Suppressor macrophage (primary cell): ENCODE results near the gene LDHB.
"Not testable (repeated sequence)": the region's sequence is repeated elsewhere in the genome, so short reads cannot be mapped to it uniquely, and the experiment has no call there.

ENCODE experiments used
- DNase-seq, 4 experiments: peaks; one replicate each; pipeline ENCODE4 v3.0.0-alpha.2; 2020 to 2022

Gene LDHB

DNA sequence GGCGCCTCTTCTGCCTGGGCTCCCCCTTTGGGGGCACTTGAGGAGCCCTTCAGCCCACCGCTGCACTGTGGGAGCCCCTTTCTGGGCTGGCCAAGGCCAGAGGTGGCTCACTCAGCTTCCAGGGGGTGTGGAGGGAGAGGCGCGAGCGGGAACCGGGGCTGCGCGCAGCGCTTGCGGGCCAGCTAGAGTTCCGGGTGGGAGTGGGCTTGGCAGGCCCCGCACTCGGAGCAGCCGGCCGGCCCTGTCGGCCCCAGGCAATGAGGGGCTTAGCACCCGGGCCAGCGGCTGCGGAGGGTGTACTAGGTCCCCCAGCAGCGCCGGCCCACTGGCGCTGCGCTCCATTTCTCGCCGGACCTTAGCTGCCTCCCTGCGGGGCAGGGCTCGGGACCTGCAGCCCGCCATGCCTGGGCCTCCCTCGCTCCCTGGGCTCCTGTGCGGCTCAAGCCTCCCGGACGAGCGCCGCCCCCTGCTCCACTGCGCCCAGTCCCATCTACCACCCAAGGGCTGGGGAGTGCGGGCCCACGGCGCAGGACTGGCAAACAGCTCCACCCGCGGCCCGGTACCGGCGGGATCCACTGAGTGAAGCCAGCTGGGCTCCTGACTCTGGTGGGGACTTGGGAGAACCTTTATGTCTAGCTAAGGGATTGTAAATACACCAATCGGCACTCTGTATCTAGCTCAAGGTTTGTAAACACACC lies 3.9 kb upstream of the LDHB start:
- DNase-seq, result not testable (repeated sequence)

DNA sequence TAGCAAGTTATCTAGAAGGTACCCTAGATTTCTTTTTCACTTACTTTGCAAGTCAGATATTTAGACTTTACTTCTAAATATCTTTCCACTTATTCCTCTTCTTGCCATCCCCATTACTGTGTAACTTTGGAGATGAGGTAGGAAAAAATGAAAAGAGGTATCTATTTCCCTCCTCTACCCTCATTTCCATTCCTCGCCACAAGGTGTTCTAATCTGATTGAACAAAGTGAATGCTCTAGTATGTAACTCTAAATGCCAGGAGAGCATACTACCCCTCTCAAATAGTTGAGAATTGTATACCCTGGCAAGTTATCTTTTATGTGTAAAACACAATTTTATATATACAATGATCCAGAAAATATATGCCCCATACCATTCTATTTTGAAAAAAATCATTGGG lies 1.7 kb upstream of the LDHB start:
- no peak for DNase-seq

DNA sequence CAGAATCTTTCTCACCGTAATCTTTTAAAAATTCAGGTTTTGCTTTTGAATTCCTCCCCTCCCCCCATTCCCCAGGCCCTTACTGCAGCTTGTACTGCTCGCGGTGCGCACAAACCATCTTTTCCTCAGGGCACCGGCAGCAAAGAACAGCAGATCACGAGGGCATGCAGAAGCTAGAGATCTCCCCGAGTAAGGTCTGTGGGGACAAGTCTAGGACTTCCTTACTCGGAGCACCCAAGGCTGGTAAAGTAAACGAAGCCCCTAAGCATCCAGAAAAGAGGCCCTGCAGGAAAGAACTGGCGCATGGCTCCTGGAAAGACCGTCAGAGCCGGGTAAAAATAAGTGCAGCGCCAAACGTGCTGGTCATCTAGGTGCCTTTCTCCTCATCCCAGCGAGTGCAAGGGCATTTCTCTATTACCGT lies 727 bp downstream of the LDHB start:
- peak; percentile 47 to 71 (median 66) for DNase-seq

DNA sequence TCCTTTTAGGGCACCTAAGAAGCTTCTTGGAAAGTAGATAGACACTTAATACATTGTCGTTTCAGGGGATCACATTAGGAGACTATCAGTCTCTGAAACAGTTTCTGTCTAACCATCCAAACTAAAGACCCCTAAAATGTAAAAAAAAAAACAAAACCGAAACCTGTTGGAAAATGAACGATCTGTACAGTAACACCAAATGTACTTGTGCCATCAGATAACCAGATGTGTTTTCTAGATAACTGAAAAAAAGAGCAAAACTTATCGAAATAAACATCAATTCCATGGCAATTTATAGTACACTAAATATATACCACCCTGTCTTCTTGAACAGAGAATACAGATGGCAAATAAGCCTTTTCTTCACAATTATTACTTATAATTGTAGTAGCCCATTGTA lies 2.1 kb downstream of the LDHB start:
- no peak for DNase-seq

DNA sequence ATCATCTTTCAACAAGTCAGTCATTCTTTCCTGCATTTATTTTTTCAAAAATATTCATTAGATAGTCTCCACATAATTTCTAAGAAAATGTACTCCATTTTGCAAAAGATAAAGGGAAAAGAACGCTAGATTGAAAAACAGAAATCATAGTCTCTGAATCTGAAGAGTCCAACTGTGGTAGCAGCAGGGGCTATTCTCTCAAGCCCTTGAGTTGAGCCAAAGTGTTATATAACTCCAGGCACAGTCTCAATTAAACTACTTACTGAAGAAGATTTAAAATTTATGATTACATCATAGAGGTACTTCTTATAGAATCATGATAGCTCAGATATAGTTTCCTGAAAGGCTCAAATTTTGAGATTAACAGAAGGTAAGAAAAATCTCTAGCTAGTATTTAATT lies 5.8 kb downstream of the LDHB start:
- DNase-seq, result no peak

DNA sequence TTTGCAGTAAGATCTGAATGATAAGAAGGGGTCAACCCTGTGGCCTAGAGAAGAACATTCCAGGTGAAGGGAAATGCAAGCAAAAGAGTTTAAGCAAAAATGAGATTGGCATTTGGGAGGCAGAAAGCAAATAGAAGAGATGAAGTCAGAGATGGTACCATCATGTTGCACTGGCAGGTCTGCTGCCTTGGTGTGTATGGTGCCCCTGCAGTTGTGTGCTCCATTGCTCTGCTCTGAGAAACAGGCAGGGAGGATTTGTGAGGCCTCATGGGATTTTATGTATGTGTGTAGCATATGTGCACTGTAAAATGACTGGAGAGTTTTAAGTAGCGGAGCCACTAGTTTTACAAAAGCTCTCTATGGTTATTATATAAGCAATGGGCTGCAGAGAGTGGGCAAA lies 6.6 kb downstream of the LDHB start:
- DNase-seq, result no peak

DNA sequence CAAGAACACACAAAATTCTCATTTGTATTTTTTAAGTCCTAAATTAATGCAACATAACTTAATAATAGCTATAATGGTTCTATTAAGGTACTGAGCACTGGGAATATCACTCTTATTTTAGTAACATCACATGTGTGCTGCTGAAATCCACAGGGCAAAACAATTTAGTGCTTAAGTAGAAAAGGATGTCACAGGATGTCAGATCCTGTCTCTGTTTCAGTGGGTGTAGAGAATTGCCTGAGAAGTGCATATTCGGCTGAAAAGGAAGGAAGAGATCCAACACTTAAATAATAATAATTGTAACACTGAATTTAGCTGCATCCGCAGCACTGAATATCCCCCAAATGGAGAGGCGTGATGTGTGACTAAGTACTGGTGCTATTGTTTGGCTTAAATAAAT lies 8.6 kb downstream of the LDHB start:
- DNase-seq, result no peak

DNA sequence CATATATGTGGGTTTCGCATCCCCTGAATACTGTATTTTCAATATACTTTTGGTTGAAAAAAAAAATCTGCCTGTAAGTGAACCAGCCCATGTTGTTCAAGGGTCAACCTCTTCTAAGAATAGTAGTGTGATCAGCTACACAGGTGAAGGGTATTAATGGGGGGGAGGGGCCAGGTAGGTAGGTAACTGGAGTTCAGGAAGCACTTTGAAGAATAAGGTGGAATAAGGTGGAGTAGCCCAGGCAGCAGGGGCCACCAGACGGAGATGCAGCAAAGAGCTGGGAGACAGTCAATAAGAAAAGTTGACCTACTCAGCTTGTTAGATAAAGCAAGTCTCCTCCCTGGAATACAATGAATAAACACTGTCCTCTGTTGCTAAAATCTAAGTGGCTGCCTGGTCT lies 9.3 kb downstream of the LDHB start:
- no peak for DNase-seq

DNA sequence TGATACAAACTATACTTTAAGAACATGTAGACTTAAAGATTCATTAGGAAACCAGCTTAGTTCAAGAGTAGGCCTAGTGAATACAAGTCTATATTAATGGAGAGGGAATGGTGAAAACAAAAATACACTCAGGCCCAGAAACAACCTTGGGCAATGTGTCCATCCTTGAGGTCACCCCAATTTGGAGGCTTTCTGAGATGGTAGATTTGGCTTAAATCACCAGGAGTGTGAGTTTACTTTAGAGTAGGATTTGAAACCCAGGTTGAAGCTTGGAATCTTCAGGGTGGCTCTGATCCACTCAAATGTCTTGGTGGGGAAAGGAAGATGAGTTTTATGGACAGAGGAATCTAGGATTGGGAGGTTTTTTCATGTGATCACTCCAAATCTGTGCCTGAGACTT lies 10.5 kb downstream of the LDHB start:
- DNase-seq, result no peak

DNA sequence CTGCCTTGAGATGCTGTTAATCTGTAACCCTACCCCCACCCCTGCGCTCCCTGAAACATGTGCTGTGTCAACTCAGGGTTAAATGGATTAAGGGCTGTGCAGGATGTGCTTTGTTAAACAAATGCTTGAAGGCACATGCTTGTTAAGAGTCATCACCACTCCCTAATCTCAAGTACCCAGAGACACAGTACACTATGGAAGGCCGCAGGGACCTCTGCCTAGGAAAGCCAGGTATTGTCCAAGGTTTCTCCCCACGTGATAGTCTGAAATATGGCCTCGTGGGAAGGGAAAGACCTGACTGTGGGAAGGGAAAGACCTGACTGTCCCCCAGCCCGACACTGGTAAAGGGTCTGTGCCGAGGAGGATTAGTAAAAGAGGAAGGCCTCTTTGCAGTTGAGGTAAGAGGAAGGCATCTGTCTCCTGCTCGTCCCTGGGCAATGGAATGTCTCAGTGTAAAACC lies 12.6 kb downstream of the LDHB start:
- not testable (repeated sequence) for DNase-seq

DNA sequence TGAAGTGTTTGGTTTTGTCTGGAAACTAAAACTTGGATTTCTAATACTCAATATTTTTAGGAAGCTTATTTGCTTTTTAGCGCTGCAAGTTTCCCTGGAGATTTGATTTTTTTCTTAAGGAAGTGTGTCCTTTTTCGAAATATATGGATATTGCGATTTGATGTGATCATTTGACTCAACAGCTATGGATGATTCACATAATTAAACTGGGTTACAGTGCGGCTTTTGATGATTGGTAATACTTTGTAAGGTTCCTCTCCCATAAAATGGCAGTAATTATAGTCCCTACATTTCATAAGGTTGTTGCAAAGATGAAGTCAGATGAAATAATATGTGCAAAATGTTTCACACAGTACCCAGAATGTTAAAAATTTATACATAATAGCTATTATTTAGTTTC lies 13.1 kb downstream of the LDHB start:
- DNase-seq, result peak in 1 of 4 experiments; percentile 22

DNA sequence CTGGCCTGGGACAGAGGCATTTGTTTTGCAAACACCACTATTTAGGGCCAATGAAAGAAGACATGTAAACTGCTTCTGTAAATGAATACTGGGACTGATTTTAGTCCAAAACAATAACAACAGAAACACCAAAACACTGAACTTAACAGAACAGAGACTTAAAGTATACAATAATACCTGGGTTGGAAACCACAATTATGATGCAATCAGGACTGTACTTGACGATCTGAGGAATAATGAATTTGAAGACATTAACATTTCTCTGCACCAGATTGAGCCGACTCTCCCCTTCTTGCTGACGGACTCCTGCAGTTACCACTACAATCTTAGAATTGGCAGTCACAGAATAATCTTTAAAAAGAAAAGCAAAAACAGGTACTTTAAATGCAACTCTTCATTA lies 13.9 kb downstream of the LDHB start:
- DNase-seq, result no peak

DNA sequence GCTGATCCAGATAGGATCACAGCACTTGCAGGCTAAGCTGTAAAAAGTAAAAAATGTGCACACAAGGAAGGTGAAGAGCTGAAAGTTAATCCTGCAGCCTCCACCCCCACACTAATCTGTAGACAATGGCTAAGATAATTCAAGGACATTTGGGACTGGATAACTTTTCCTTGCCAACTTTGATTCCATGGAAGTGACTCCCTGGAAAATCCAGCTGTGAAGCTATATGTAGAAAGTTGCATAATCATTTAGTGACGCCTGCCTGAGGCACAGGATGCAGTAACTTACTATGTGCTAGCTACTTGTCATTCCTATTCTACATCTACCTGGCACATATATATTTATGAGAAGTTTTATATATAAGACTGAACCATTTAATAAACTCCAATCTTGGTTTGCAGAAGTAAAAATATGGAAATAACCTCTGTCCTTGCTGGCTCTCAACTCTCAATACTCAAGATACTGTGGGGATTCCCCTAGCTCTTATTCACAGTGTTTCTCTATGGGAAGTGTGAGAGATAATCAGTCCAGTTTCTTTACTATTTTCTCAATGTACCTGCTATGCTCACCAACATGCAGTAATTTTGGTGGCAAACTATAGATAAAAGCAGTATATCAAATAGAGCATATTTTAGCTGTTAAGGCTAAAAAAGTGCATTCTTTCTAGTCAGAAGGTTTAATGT lies 14.8 kb downstream of the LDHB start:
- DNase-seq, result no peak

DNA sequence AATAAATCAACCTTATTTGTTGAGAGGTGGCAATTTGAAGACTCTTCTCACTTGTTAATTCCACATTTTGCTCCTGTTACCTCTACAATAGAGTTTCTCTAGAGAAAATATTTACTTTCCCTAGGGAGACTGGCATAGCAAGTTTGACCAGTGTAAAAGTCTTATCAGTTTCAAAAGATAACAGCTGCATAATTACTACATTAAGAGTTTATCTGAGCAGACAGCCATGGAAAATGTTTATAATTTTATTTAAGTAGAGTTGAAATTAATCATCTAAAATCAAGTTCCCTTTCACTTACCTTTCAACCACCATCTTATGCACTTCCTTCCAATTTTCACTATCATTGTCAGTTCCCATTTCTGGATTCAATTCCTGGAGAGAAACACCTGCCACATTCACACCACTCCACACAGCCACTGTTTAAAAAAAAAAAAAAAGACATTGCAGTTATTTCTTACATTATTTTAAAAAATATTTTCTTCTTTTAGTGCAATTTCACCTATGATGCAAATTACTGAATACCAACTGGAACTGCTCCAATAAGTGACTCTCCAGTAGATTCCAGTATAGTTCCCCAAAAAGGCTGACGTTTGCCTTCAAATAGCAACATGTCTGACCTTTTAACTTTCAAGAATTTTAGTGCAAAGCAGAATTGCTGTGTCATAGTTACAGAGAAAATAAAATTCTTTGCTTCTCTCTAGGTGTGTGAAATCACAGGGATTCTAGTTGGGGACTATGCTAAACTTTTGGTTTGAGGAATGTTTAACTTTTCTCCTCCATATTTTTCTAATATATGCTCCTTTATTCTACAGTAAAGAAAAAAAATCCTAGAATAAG lies 19.4 kb downstream of the LDHB start:
- DNase-seq, result no peak

DNA sequence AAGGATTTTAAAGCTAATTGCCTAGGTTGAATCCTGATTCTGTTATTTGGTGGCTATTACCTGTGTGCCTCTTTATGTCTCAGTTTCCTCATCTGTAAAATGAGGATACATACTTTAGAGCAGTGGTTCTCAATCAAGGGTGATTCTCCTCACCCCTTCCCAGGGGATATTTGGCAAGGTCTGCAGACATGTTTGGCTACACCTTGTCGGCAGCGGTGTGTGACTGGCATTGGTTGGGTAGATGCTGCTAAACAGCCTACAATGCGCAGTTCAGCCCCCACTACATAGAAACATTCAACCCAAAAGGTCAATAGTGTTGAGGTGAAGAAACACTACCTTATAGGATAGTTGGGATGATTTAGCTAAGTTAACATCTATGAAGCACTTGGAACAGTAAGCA lies 23.4 kb downstream of the LDHB start:
- no peak for DNase-seq

DNA sequence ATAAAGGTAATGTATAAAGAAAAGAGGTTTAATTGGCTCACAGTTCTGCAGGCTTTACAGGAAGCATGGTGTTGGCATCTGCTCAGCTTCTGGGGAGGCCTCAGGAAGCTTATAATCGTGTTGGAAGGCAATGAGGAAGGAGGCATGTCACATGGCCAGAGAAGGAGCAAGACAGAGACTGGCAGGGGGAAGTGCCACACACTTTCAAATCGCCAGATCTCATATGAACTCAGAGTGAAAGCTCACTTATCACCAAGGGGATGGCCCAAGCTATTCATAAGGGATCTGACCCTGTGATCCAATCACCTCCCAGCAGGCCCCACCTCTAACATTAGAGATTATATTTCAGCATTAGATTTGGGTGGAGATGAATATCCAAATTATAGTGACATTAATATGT lies 26.3 kb downstream of the LDHB start:
- peak in 1 of 4 experiments; percentile 27 for DNase-seq

DNA sequence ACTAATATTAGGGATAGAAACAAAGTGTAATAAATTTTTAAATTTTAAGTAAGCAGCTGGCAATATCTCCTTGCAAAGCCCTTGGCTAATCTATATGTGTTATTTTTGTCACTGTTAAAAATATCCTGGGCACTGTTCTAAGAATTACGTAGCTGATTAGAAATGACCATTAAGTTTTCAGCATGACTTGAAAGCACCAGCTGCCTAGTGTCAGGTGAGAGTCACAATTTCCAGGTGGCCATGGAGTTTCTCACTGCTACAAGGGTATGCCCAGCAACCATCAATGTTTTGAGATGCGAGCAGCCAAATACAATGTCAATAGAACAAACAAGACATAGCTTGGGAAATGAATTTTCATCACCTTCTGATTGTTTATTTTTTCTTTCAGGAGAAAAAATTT lies 29.7 kb downstream of the LDHB start:
- no peak for DNase-seq

DNA sequence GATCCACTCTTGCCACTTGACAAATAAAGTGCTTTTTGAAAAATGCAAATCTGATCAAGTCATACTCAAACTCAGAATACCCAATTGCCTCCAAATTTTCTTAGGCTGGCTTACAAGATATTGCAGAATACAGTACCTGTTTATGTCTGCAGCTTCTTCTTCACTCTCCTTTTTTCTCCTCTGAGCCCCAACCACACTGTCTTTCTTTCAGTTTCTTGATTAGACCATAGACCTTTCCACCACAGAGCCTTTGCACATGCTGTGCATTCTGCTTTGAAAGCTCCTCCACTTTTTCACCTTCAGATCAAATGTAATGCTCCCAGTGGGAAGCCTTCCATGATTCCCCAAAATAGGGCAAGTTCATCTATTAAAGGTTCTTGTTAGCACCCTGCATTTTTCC lies 39.1 kb downstream of the LDHB start:
- no peak for DNase-seq

DNA sequence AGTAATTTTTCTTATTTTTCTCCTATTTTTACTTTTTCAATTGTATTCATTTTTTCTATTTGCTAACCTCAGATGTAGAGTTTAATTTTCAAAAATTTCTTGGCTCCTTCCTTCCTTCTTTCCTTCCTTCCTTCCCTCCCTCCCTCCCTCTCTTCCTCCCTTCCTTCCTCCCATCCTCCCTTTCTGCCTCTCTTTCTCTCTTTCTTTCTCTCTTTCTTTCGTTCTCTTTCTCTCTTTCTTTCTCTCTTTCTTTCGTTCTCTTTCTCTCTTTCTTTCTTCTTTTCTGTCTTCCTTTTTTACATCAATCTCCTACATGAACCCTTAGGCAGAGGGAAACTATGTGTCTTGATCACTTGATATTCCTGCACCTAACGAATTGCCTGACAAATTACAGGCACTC lies 40.6 kb downstream of the LDHB start:
- no peak for DNase-seq

DNA sequence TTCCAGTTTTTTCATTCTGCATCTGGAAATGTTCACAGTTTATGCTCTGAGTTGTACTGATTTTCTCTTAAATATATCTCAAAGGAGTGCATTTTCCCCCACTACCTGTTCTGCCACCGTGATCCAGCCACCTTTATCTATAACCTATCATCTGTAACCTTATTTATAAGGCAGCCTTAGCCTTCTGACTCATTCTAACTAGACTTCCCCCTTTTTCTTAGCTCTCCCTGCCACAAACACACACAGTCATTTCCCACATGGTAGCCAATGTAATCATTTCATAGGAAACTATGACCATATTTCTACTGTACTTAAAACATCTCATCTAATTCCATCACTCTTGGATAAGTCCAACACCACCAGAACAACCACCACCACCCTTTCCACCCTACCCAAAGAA lies 42.2 kb downstream of the LDHB start:
- peak; percentile 49 to 82 (median 62) for DNase-seq

DNA sequence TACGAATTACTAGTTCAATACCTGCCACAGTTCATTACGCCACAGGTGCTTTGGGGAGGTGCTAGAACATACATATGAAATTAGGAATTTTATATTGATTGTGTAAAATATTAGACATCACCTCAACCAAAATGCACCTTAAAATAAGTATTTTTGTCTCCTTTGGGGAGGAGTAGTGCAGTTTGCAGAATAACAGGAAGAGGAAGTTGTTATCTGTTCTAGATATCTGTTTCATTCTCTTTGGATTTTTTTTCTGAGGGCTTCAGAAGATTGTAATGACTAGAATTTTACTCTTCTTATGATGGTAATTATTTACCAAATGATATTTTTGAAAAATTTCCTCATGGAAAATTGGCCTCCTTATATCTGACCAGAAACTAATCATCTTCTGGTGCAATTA lies 43.1 kb downstream of the LDHB start:
- peak in 2 of 4 experiments; percentile 22 to 41 for DNase-seq

DNA sequence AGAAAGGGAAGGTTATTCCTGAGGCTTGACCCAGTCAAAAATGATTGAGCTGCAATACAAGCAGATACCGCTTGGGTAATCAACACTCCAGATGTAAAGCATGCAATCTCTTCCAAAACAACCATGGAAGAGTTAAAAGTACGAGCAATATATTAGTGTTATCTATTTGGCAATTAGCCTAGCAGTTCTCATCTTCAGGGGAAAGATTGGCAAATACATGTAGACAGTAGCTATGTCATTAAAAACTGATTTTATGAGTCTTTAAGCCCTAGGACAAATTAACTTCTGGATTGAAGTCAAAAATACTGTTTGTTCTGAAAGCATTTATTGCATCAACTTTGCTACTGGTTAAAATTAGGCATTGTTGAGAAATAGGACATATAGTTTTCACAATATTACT lies 43.7 kb downstream of the LDHB start:
- peak in 3 of 4 experiments; percentile 17 to 44 (median 38) for DNase-seq

DNA sequence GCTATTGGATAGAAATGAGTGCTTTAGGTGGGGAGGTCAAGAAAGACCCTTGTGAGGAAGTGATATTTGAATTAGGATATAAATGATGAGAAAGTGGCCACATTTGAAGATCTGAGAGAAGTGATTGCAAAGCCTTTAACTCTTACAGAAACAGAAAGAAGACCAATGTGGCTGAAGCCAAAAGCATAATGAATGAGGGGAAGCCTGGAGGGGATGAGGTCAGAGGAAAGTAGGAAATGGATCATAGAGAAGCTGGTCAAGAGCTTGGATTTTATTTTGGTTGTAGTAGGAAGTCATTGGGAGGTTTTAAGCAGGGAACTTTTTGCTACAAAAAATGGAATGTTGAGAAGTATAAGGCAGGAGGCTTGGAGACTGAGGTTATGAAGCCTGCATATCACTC lies 49.4 kb downstream of the LDHB start:
- DNase-seq, result peak; percentile 13 to 47 (median 24)
